T-helper 2 cell (primary cell): ENCODE results near the gene KIF3B.
"Not testable (repeated sequence)": the region's sequence is repeated elsewhere in the genome, so short reads cannot be mapped to it uniquely, and the experiment has no call there.

Experiments
- DNase-seq, 5 experiments: peaks; one replicate each; pipeline versions ENCODE4 v3.0.0 to v3.0.0-alpha.2; 2012 to 2022

The KIF3B gene

GRCh38 chr20:32357869-32358631, 80.6 kb downstream of the KIF3B start, which contains the start of gene ASXL1:
TSS of gene ASXL1 (plus strand) at chr20:32358331. CDS start at chr20:32358776, 445 bp downstream.
- peak; percentile 88 to 99 (median 90) for DNase-seq

- no peak for DNase-seq
Measured at GRCh38 chr20:32358632-32358882, 81.1 kb downstream of the KIF3B start.

- DNase-seq, result peak; percentile 60 to 82 (median 64)
Measured at GRCh38 chr20:32358883-32359632, 81.6 kb downstream of the KIF3B start.

- DNase-seq, result peak in 2 of 5 experiments; percentile 6 to 64
Measured at GRCh38 chr20:32359633-32360332, 82.3 kb downstream of the KIF3B start.

GRCh38 chr20:32360333-32360634, 82.8 kb downstream of the KIF3B start:
- no peak for DNase-seq

GRCh38 chr20:32362901-32363364, 85.5 kb downstream of the KIF3B start:
- DNase-seq, result no peak

GRCh38 chr20:32363492-32363891, 86.0 kb downstream of the KIF3B start:
- no peak for DNase-seq

- DNase-seq, result no peak
Measured at GRCh38 chr20:32364554-32365208, 87.2 kb downstream of the KIF3B start.

GRCh38 chr20:32365564-32365963, 88.1 kb downstream of the KIF3B start:
- DNase-seq, result peak in 1 of 5 experiments; percentile 41

- DNase-seq, result peak in 1 of 5 experiments; percentile 72
Measured at GRCh38 chr20:32366380-32366779, 88.9 kb downstream of the KIF3B start.

- DNase-seq, result no peak
Measured at GRCh38 chr20:32368323-32368722, 90.9 kb downstream of the KIF3B start.

GRCh38 chr20:32368925-32369324, 91.5 kb downstream of the KIF3B start:
- DNase-seq, result no peak

- no peak for DNase-seq
Measured at GRCh38 chr20:32370897-32371296, 93.4 kb downstream of the KIF3B start.

- no peak for DNase-seq
Measured at GRCh38 chr20:32378461-32378860, 101.0 kb downstream of the KIF3B start.

- not testable (repeated sequence) for DNase-seq
Measured at GRCh38 chr20:32380037-32380436, 102.6 kb downstream of the KIF3B start.

GRCh38 chr20:32380745-32381144, 103.3 kb downstream of the KIF3B start:
- DNase-seq, result no peak

GRCh38 chr20:32382102-32382950, 104.9 kb downstream of the KIF3B start:
- no peak for DNase-seq

- not testable (repeated sequence) for DNase-seq
Measured at GRCh38 chr20:32383441-32383840, 106.0 kb downstream of the KIF3B start.
